Astrocyte (in vitro differentiated cells and primary cell): ENCODE results near the gene MXRA7. TPM values are rescaled to one million over a fixed set of nuclear protein-coding genes. Genes with fewer than 3 reads are reported as not detected.

Experiments
- DNase-seq: peaks from one replicate; pipeline ENCODE4 v3.0.0-alpha.2; 2010; ENCODE audit warnings: low read depth
- FAIRE-seq: peaks from 2 replicates; lab custom pipeline; 2011; peaks lifted over from hg19 to GRCh38; lab: Jason Lieb, UNC
- H2AFZ ChIP-seq: 2 replicates; pipeline ENCODE4 v1.6.0; 2012; ENCODE audit warnings: low read depth, low read length, inconsistent platforms
- H3K27ac ChIP-seq: 2 replicates; pipeline ENCODE4 v1.5.1; 2011; ENCODE audit warnings: low read depth, low read length, inconsistent platforms
- H3K27me3 ChIP-seq: 2 replicates; pipeline ENCODE4 v1.6.0; 2011; ENCODE audit warnings: low read length, inconsistent platforms; ENCODE audit not compliant: insufficient read depth
- H3K36me3 ChIP-seq: 2 replicates; pipeline ENCODE4 v1.5.1; 2011; ENCODE audit warnings: low read length, inconsistent platforms; ENCODE audit not compliant: insufficient read depth
- H3K4me1 ChIP-seq: 2 replicates; pipeline ENCODE4 v1.5.1; 2011; ENCODE audit warnings: low read length, inconsistent platforms; ENCODE audit not compliant: insufficient read depth
- H3K4me2 ChIP-seq: 2 replicates; pipeline ENCODE4 v1.6.0; 2012; ENCODE audit warnings: low read length, inconsistent platforms
- H3K4me3 ChIP-seq: 2 replicates; pipeline ENCODE4 v1.5.1; 2011; ENCODE audit warnings: low read depth, mild to moderate bottlenecking, low read length, inconsistent platforms; ENCODE audit not compliant: insufficient read depth
- H3K79me2 ChIP-seq: 2 replicates; pipeline ENCODE4 v1.6.0; 2012; ENCODE audit warnings: mild to moderate bottlenecking, low read length, inconsistent platforms; ENCODE audit not compliant: insufficient read depth
- H3K9ac ChIP-seq: 2 replicates; pipeline ENCODE4 v1.6.0; 2012; ENCODE audit warnings: mild to moderate bottlenecking, low read length, inconsistent platforms
- H3K9me3 ChIP-seq: 2 replicates; pipeline ENCODE4 v1.5.1; 2012; ENCODE audit warnings: low read depth, mild to moderate bottlenecking, low read length, inconsistent platforms; ENCODE audit not compliant: insufficient read depth
- H4K20me1 ChIP-seq: 2 replicates; pipeline ENCODE4 v1.6.0; 2012; ENCODE audit warnings: low read length, inconsistent platforms; ENCODE audit not compliant: insufficient read depth
- H3K27ac Mint-ChIP-seq: one replicate; pipeline ENCODE4 v1.8.0; 2021; ENCODE audit warnings: mild to moderate bottlenecking, mixed read lengths; ENCODE audit not compliant: unreplicated experiment
- H3K27me3 Mint-ChIP-seq: one replicate; pipeline ENCODE4 v1.8.0; 2021; ENCODE audit warnings: low read depth, mixed read lengths; ENCODE audit not compliant: unreplicated experiment
- H3K36me3 Mint-ChIP-seq: one replicate; pipeline ENCODE4 v1.8.0; 2021; ENCODE audit warnings: low read depth, mixed read lengths; ENCODE audit not compliant: unreplicated experiment
- H3K4me1 Mint-ChIP-seq: one replicate; pipeline ENCODE4 v1.8.0; 2021; ENCODE audit warnings: low read depth, mixed read lengths; ENCODE audit not compliant: unreplicated experiment
- H3K4me3 Mint-ChIP-seq: one replicate; pipeline ENCODE4 v1.8.0; 2021; ENCODE audit warnings: mild to moderate bottlenecking, moderate library complexity, mixed read lengths; ENCODE audit not compliant: unreplicated experiment
- H3K9me3 Mint-ChIP-seq: one replicate; pipeline ENCODE4 v1.8.0; 2021; ENCODE audit warnings: mild to moderate bottlenecking, mixed read lengths; ENCODE audit not compliant: unreplicated experiment
- EZH2 ChIP-seq: IDR thresholded peaks from 2 replicates; pipeline ENCODE4 v1.6.1; 2012; ENCODE audit warnings: mild to moderate bottlenecking, low read length, inconsistent platforms; ENCODE audit not compliant: insufficient read depth
- total RNA-seq: library from RNA; stranded (reverse); gene quantifications from 2 replicates; pipeline ENCODE4 v1.2.1, GENCODE V29; 2021
- TF ChIP-seq, protein P1 (sequence below): IDR thresholded peaks from 2 replicates; pipeline ENCODE4 v1.5.1; 2011; ENCODE audit warnings: low read depth, mild to moderate bottlenecking, inconsistent platforms, low read length, moderate library complexity; ENCODE audit not compliant: insufficient read depth

MXRA7 gene
- total RNA-seq, 1 donor from 2014 or later: 177 TPM

DNA sequence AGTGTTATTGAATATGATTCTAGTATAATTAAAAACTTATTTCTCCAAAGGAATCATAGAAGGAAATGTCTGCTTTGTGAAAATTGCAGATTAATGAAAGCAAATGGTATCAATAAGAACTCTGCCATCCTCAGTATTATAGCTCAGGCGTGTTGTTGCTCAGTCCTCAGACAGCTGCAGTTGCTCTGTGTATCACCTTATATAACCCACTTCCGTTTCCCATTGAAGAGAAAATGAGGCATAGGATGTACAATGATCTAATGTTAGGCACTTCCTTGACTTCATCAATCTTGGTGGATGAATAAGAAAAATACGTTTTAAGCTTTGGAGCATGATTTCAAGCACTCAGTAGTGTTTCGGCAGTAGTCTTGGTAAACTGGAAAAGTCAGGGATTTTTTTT, 41.2 kb upstream of the MXRA7 start:
- H3K4me1 Mint-ChIP-seq: peaks cover 2% of the 10 kb centered on the region
- no peak for FAIRE-seq
- no peak overlapping the region for H3K27ac Mint-ChIP-seq

DNA sequence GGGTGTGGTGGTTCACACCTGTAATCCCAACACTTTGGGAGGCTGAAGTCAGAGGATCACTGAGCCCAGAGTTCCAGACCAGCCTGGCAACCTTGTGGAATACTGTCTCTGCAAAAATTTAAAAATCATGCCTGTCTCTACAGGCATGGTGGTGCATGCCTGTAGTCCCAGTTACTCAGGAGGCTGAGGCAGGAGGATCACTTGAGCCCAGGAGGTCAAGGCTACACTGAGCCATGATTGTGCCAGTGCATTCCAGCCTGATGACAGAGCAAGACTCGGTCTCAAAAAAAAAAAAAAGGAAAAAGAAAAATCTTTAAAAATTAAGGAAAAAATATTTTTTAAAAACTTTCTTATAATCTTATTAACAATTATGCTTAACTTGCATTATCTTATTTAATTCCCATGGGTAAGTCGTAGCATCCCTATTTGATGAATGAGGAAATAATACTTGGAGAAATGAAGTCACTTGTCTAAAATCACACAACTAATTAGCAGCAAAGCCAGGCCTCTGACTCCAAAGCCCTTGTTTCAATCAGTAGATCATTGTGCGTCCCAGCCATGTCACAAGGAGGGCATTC, 40.7 kb upstream of the MXRA7 start:
- no peak overlapping the region for H3K4me3 ChIP-seq
- Mint-ChIP-seq H3K9me3 (no peaks in the 10 kb centered on the region), H3K27me3 (no peaks in the 10 kb centered on the region), H3K4me3 (no peak overlapping the region), H3K4me1 (peaks cover 2% of the 10 kb centered on the region), H3K27ac (no peak overlapping the region), H3K36me3 (peaks cover 21% of the 10 kb centered on the region)
- no peaks in the 10 kb centered on the region for H3K27me3 ChIP-seq
- H3K27ac ChIP-seq: no peak overlapping the region
- H4K20me1 ChIP-seq: no peaks in the 10 kb centered on the region
- no peaks in the 10 kb centered on the region for H3K4me1 ChIP-seq
- H3K4me2 ChIP-seq: no peak overlapping the region
- no peak overlapping the region for H3K9ac ChIP-seq
- H3K9me3 ChIP-seq: no peaks in the 10 kb centered on the region
- no peaks in the 10 kb centered on the region for H3K79me2 ChIP-seq
- DNase-seq (no peak), FAIRE-seq (no peak)
- TF ChIP-seq, protein P1, sequence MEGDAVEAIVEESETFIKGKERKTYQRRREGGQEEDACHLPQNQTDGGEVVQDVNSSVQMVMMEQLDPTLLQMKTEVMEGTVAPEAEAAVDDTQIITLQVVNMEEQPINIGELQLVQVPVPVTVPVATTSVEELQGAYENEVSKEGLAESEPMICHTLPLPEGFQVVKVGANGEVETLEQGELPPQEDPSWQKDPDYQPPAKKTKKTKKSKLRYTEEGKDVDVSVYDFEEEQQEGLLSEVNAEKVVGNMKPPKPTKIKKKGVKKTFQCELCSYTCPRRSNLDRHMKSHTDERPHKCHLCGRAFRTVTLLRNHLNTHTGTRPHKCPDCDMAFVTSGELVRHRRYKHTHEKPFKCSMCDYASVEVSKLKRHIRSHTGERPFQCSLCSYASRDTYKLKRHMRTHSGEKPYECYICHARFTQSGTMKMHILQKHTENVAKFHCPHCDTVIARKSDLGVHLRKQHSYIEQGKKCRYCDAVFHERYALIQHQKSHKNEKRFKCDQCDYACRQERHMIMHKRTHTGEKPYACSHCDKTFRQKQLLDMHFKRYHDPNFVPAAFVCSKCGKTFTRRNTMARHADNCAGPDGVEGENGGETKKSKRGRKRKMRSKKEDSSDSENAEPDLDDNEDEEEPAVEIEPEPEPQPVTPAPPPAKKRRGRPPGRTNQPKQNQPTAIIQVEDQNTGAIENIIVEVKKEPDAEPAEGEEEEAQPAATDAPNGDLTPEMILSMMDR: no peak
- no peak for TF ChIP-seq EZH2
- no peaks in the 10 kb centered on the region for H3K36me3 ChIP-seq
- H2AFZ ChIP-seq: no peak overlapping the region

More for the DNA sequence above, 41.2 kb upstream of the MXRA7 start:
- Histone ChIP-seq H3K9me3 (no peaks in the 10 kb centered on the region), H3K79me2 (no peaks in the 10 kb centered on the region), H4K20me1 (no peaks in the 10 kb centered on the region), H3K4me1 (no peaks in the 10 kb centered on the region), H3K4me3 (no peak overlapping the region), H3K27ac (no peak overlapping the region), H2AFZ (no peak overlapping the region), H3K4me2 (no peak overlapping the region), H3K27me3 (no peaks in the 10 kb centered on the region), H3K36me3 (no peaks in the 10 kb centered on the region), H3K9ac (no peak overlapping the region)
- Mint-ChIP-seq H3K4me3 (no peak overlapping the region), H3K27me3 (no peaks in the 10 kb centered on the region), H3K9me3 (no peaks in the 10 kb centered on the region), H3K36me3 (peaks cover 16% of the 10 kb centered on the region)
- DNase-seq: no peak
- TF ChIP-seq, protein P1: no peak
- TF ChIP-seq EZH2: no peak

- H4K20me1 ChIP-seq: no peaks in the 10 kb centered on the region
- H2AFZ ChIP-seq: no peak overlapping the region
- FAIRE-seq: no peak
- peaks cover 12% of the 10 kb centered on the region for H3K36me3 ChIP-seq
- no peak overlapping the region for H3K9ac ChIP-seq
- peaks cover 7% of the 10 kb centered on the region for H3K9me3 Mint-ChIP-seq
- H3K36me3 Mint-ChIP-seq: peaks cover 37% of the 10 kb centered on the region
- no peak overlapping the region for H3K27ac ChIP-seq
- no peaks in the 10 kb centered on the region for H3K27me3 Mint-ChIP-seq
- H3K4me3 ChIP-seq: no peak overlapping the region
- no peaks in the 10 kb centered on the region for H3K4me1 Mint-ChIP-seq
- no peaks in the 10 kb centered on the region for H3K9me3 ChIP-seq
- DNase-seq: no peak
- no peaks in the 10 kb centered on the region for H3K79me2 ChIP-seq
- TF ChIP-seq EZH2: no peak
- TF ChIP-seq, protein P1: no peak
- H3K27ac Mint-ChIP-seq: no peak overlapping the region
- no peak overlapping the region for H3K4me3 Mint-ChIP-seq
- H3K4me2 ChIP-seq: no peak overlapping the region
- no peaks in the 10 kb centered on the region for H3K27me3 ChIP-seq
- H3K4me1 ChIP-seq: no peaks in the 10 kb centered on the region
Measured at GRCh38 chr17:76748657-76749056, 37.9 kb upstream of the MXRA7 start.
